ENCODE data around the gene VWF.

DNA sequence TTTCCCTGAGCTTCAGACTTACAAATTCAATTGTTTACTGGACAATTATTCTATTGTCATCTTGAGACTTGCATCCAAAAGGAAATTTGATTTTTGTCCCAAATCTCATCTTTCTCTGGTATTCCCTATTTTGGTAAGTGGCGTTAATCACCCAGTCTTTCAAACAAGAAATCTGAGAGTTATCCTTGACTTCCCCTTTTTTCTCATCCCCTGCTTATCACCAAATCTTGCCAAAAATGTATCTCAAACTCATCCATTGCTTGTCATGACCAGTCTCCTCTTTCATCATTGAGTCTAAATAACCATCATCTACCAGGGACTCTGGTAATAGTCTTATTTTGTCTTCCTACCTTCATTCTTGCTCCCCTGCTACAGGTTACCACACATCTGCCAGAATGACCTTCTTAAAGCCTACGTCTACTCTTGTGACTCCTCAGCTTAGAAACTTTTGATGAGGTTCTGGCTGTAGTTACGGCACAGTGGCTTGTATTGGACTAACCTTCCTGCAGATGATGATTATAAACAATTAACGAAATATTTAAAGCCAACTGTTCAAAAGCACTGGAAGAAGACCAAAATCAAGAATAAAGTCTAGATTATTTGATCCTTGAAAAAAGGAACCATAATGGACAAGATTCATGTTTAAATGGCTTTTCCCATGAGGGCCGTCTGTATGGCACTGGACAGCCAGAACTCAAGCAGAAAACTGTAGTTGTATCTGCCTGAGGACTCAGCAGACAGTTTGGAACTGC is 170.5 kb downstream of the VWF start:
- no peak for TF ChIP-seq POLR2A (IDR thresholded peaks at IDR 0.05; ENCODE audit: low read depth)
- TF ChIP-seq, protein P1, sequence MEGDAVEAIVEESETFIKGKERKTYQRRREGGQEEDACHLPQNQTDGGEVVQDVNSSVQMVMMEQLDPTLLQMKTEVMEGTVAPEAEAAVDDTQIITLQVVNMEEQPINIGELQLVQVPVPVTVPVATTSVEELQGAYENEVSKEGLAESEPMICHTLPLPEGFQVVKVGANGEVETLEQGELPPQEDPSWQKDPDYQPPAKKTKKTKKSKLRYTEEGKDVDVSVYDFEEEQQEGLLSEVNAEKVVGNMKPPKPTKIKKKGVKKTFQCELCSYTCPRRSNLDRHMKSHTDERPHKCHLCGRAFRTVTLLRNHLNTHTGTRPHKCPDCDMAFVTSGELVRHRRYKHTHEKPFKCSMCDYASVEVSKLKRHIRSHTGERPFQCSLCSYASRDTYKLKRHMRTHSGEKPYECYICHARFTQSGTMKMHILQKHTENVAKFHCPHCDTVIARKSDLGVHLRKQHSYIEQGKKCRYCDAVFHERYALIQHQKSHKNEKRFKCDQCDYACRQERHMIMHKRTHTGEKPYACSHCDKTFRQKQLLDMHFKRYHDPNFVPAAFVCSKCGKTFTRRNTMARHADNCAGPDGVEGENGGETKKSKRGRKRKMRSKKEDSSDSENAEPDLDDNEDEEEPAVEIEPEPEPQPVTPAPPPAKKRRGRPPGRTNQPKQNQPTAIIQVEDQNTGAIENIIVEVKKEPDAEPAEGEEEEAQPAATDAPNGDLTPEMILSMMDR (IDR thresholded peaks at IDR 0.05), result no peak
